Pancreas (tissue), 10 donors: Measurements from ENCODE around the gene FOXO3. TPM values are rescaled to one million over a fixed set of nuclear protein-coding genes. Genes with fewer than 3 reads are reported as not detected.

Experiments
- ATAC-seq, 4 donors: fragments of 200-7000 bp; cut with Tn5 transposase; one replicate each; pipeline versions ENCODE4 v1.8.0 to v1.9.1; 2020; ENCODE audit warnings: mild to moderate bottlenecking in 4 of 4, moderate library complexity in 4 of 4
- DNase-seq, 6 donors: peaks; one replicate each; pipeline ENCODE4 v3.0.0-alpha.2; 2020
- FAIRE-seq: peaks from 2 replicates; lab custom pipeline; 2012; peaks lifted over from hg19 to GRCh38; lab: Jason Lieb, UNC
- H3K27ac ChIP-seq, 4 donors: fragments of 200-600 bp; sonication (generic); 1 replicate in 3 of 4; 2 replicates in 1 of 4; pipeline versions ENCODE4 v1.5.0 to v1.8.0; 2020
- H3K27me3 ChIP-seq, 4 donors: fragments of 200-600 bp; one replicate each; pipeline ENCODE4 v1.8.0; 2021
- H3K36me3 ChIP-seq, 3 donors: fragments of 200-600 bp; sonication (generic) in 1 of 3; one replicate each; pipeline versions ENCODE4 v1.5.0 to v1.8.0; 2020 to 2021
- H3K4me1 ChIP-seq, 3 donors: fragments of 200-600 bp; one replicate each; pipeline ENCODE4 v1.8.0; 2021
- H3K4me3 ChIP-seq, 4 donors: fragments of 200-600 bp; sonication (generic) in 2 of 4; one replicate each; pipeline versions ENCODE4 v1.5.0 to v1.8.0; 2020 to 2021
- H3K9me3 ChIP-seq, 4 donors: fragments of 200-600 bp; one replicate each; pipeline ENCODE4 v1.8.0; 2021
- CTCF ChIP-seq, 4 donors: fragments of 200-600 bp; sonication (generic) in 3 of 4; IDR thresholded peaks; one replicate each; pipeline versions ENCODE4 v1.5.0 to v1.8.0; 2021; ENCODE audit warnings: antibody characterized with exemption in 4 of 4
- WGBS, 2 donors: extraction: QIAGEN DNeasy Blood & Tissue Kit; methylation state at CpG; one replicate each; pipeline ENCODE4 v1.1.7; 2013; 5-methylcytosine and 5-hydroxymethylcytosine counted together
- intact Hi-C, 3 donors: fragments of 100-400 bp; cut with DNase I; formaldehyde crosslinking; loops; one replicate each; pipeline versions ENCODE4 v1.11.1 to v1.14.2; 2022
- polyA plus RNA-seq, 2 donors: library from polyadenylated mRNA; stranded (reverse); fragments of 200-250 nt; gene quantifications; one replicate each; pipeline ENCODE4 v1.2.3, GENCODE V29; 2013
- total RNA-seq, 6 donors: library from RNA; stranded (reverse); fragmentation: NEBNext Ultra II Directional in 4 of 6; extraction: Animal tissue kit (Norgen Biotek cat#: 25700) in 4 of 6; gene quantifications; one replicate each; pipeline versions ENCODE4 v1.2.1 to v1.2.4, GENCODE V29; 2021 to 2023
- donor health status: healthy with polysubstance abuse.
- donor health status: DM: no; HTN: no; CAD: no; lungs with moderate emphysema.
- donor health status: DM: no; HTN: no; CAD: no.
- donor health status: control.
- donor health status: control.
- donor health status: Bipolar disorder and iron deficiency.
- donor health status: DM: yes; HTN: yes; CAD: no.
- donor health status: DM: no; HTN: no; CAD: no.
- donor health status: DM: no; HTN: no; CAD: no.
- donor health status: DM: yes; HTN: yes; CAD: no.

FOXO3 gene
- total and polyA plus RNA-seq, 8 donors = 11.3 to 61.2 (median 41.2) TPM

GRCh38 chr6:108640104-108640503, 79.4 kb downstream of the FOXO3 start:
- H3K27me3 ChIP-seq = no peaks in the 10 kb centered on the region
- TF ChIP-seq CTCF (IDR thresholded peaks at IDR 0.05) = no peak
- H3K9me3 ChIP-seq = no peaks in the 10 kb centered on the region
- intact Hi-C loops = no loop called here
- no peak overlapping the region for H3K27ac ChIP-seq
- no peaks in the 10 kb centered on the region for H3K4me1 ChIP-seq
- WGBS, 2 donors = 70 to 73% methylated on average over 2 of the region's 2 CpGs
- FAIRE-seq = no peak
- no peak for ATAC-seq
- no peak for DNase-seq
- H3K4me3 ChIP-seq = no peak overlapping the region
- H3K36me3 ChIP-seq = no peaks in the 10 kb centered on the region

DNA sequence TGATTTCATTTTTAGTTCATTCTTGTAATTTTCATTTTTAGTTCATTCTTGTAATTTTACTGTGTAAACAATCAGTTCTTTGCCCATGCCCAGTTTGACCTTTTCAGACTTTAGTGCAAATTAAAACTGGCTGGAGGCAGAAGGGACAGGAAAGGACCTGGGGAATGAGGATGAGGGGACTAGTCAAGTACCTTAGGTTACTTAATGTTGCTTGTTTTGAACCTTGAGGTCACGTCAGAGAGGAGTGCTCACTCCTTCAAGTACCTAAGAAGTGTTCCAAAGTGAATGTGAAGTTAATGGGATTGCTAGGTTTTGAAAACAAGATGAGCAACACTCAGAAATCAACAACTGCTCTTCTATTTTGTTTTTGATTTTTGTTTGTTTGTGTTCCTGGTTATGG, 82.5 kb downstream of the FOXO3 start:
- no peaks in the 10 kb centered on the region for H3K9me3 ChIP-seq
- 85 to 90% methylated on average over 1 of the region's 1 CpG for WGBS, 2 donors
- no peaks in the 10 kb centered on the region for H3K27me3 ChIP-seq
- ATAC-seq (no peak), DNase-seq (no peak), FAIRE-seq (no peak)
- H3K36me3 ChIP-seq = peaks cover 0 to 3% (median 0%) of the 10 kb centered on the region in 3 donors
- intact Hi-C loops = no loop called here
- no peak for TF ChIP-seq CTCF (IDR thresholded peaks at IDR 0.05)
- H3K27ac ChIP-seq = no peak overlapping the region
- peaks cover 0 to 15% (median 4%) of the 10 kb centered on the region in 3 donors for H3K4me1 ChIP-seq
- H3K4me3 ChIP-seq = no peak overlapping the region

DNA sequence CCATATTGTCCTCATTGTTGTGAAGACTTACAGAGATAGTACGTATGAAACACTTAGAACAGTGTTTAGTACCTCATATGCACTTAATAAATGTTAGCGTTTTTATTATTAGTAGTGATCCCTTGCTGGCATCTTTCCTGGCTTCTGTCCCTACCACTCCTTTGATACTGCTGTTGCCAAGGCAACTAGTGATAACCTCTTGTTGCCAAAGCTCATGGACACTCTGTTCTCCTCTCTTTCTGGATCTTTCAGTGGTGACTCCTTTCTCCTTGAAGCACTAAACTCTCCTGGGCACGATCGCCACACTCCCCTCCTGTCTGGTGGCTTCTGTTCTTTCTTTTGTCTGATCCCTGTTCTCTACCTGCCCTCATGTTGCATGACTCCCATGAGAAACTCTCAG, 83.5 kb downstream of the FOXO3 start:
- WGBS, 2 donors = 48 to 56% methylated on average over 4 of the region's 4 CpGs
- H3K4me1 ChIP-seq = peaks cover 0 to 15% (median 4%) of the 10 kb centered on the region in 3 donors
- intact Hi-C loops = no loop called here
- H3K27ac ChIP-seq = no peak overlapping the region
- no peak for DNase-seq
- no peak for TF ChIP-seq CTCF (IDR thresholded peaks at IDR 0.05)
- FAIRE-seq = no peak
- ATAC-seq = peak in 3 of 4 donors; percentile 40 to 68 (median 60)
- peaks cover 0 to 5% (median 0%) of the 10 kb centered on the region in 3 donors for H3K36me3 ChIP-seq
- H3K4me3 ChIP-seq = no peak overlapping the region
- H3K9me3 ChIP-seq = no peaks in the 10 kb centered on the region
- no peaks in the 10 kb centered on the region for H3K27me3 ChIP-seq

DNA sequence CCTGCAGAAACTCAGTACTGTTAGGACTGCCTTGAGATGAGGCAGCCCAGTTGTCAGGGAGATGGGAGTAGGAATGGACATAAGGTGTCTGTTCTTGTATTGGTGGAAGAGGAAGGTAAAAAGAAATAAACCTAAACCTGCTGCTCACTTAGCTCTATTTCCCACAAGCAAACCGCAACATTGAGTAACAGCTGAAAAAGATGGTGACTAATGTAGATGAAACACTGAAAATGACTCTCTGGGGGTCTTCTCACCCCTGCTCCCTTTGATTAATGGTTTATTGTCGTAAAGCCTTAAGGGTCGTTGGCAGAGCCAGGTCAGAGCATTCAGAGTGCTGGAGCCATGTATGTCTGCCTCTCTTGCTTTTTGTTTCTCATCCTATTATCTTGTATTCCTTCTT, 87.5 kb downstream of the FOXO3 start:
- WGBS, 2 donors = 87 to 88% methylated on average over 3 of the region's 3 CpGs
- intact Hi-C loops = no loop called here
- TF ChIP-seq CTCF (IDR thresholded peaks at IDR 0.05) = no peak
- Histone ChIP-seq H3K36me3 (peaks cover 0 to 5% (median 0%) of the 10 kb centered on the region in 3 donors), H3K4me3 (no peak overlapping the region), H3K4me1 (peaks cover 23 to 44% (median 30%) of the 10 kb centered on the region in 3 donors), H3K27me3 (no peaks in the 10 kb centered on the region), H3K9me3 (no peaks in the 10 kb centered on the region), H3K27ac (no peak overlapping the region)
- FAIRE-seq (no peak), DNase-seq (no peak), ATAC-seq (no peak)

DNA sequence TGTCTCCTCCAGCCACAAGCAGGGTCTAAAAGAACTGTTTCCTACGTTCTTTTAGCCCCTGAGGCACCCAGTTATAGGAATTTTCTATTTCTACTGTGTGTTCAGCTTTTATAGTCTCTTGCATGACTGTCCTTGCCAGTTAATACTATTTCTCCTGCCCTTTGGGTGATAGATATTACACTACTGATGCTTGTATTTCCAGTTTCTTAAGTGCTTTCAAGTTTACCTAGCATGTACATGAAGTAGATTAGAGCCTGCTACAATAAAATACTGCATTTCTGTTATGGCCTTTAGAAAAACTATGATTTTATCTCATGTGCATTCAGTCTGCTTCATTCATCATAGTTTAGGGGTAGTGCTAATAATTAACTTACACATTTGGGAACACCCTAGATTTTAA, 89.6 kb downstream of the FOXO3 start:
- no peak for DNase-seq
- no peak overlapping the region for H3K27ac ChIP-seq
- no peaks in the 10 kb centered on the region for H3K27me3 ChIP-seq
- FAIRE-seq = no peak
- peaks cover 41 to 55% (median 52%) of the 10 kb centered on the region in 3 donors for H3K4me1 ChIP-seq
- intact Hi-C loops = no loop called here
- no peak for TF ChIP-seq CTCF (IDR thresholded peaks at IDR 0.05)
- WGBS, 2 donors = 63 to 80% methylated on average over 1 of the region's 1 CpG
- H3K4me3 ChIP-seq = no peak overlapping the region
- ATAC-seq = no peak
- no peaks in the 10 kb centered on the region for H3K9me3 ChIP-seq
- peaks cover 0 to 5% (median 0%) of the 10 kb centered on the region in 3 donors for H3K36me3 ChIP-seq
